Caco-2 (cell line): ENCODE measurements around the gene EFHC1. TPM values are rescaled to one million over a fixed set of nuclear protein-coding genes. Genes with fewer than 3 reads are reported as not detected.

ENCODE experiments used
- BruUV-seq: library from RNA; stranded (reverse); fragments of 400-500 nt; replicated peaks from 2 replicates; lab custom pipeline; 2021; lab: Mats Ljungman, UMichigan
- CTCF ChIA-PET: fragments of 300-600 bp; sonication (Branson Sonifier 250); formaldehyde crosslinking; loops from one replicate; lab custom pipeline; 2022; ENCODE audit warnings: antibody characterized with exemption; lab: Charles Lee
- POLR2A ChIA-PET: fragments of 300-600 bp; sonication (Branson Sonifier 250); formaldehyde crosslinking; loops from one replicate; lab custom pipeline; 2022; ENCODE audit warnings: antibody characterized with exemption; lab: Charles Lee
- DNase-seq, 2 experiments: peaks; one replicate each; pipeline versions ENCODE4 v3.0.0 to v3.0.0-alpha.2; 2020 to 2022
- H3K27me3 ChIP-seq: replicated peaks from 2 replicates; pipeline ENCODE4 v1.6.0; 2011; ENCODE audit warnings: low read length; ENCODE audit not compliant: control insufficient read depth, insufficient read depth
- H3K36me3 ChIP-seq: 2 replicates; pipeline ENCODE4 v1.5.1; 2011; ENCODE audit warnings: low read length; ENCODE audit not compliant: control insufficient read depth, insufficient read depth
- H3K4me1 ChIP-seq: fragments of 250-450 bp; sonication (Bioruptor Pico); 2 replicates; pipeline ENCODE4 v1.5.1; 2020; ENCODE audit warnings: mild to moderate bottlenecking
- H3K4me3 ChIP-seq: 2 replicates; pipeline ENCODE4 v1.5.1; 2011; ENCODE audit warnings: low read depth, mild to moderate bottlenecking, control low read depth, low read length
- H3K9me3 ChIP-seq: fragments of 250-450 bp; sonication (Bioruptor Pico); 2 replicates; pipeline ENCODE4 v1.5.1; 2020; ENCODE audit warnings: mild to moderate bottlenecking, moderate library complexity
- H3K27ac Mint-ChIP-seq: one replicate; pipeline ENCODE4 v1.8.0; 2022; ENCODE audit warnings: mixed read lengths; ENCODE audit not compliant: unreplicated experiment
- H3K27me3 Mint-ChIP-seq: one replicate; pipeline ENCODE4 v1.8.0; 2022; ENCODE audit warnings: mixed read lengths; ENCODE audit not compliant: insufficient read depth, unreplicated experiment
- H3K36me3 Mint-ChIP-seq: one replicate; pipeline ENCODE4 v1.8.0; 2022; ENCODE audit warnings: mild to moderate bottlenecking, mixed read lengths; ENCODE audit not compliant: insufficient read depth, unreplicated experiment
- H3K4me1 Mint-ChIP-seq: one replicate; pipeline ENCODE4 v1.8.0; 2022; ENCODE audit warnings: low read depth, mixed read lengths; ENCODE audit not compliant: unreplicated experiment
- H3K4me3 Mint-ChIP-seq: one replicate; pipeline ENCODE4 v1.8.0; 2022; ENCODE audit warnings: mild to moderate bottlenecking, moderate library complexity, mixed read lengths; ENCODE audit not compliant: unreplicated experiment
- H3K9me3 Mint-ChIP-seq: one replicate; pipeline ENCODE4 v1.8.0; 2022; ENCODE audit warnings: mixed read lengths; ENCODE audit not compliant: unreplicated experiment
- intact Hi-C: fragments of 100-400 bp; cut with micrococcal nuclease; formaldehyde crosslinking; loops from one replicate; pipeline ENCODE4 v1.10.0; 2022; ENCODE audit not compliant: unreplicated experiment
- total RNA-seq: library from RNA; stranded (reverse); gene quantifications from 2 replicates; pipeline ENCODE4 v1.2.3, GENCODE V29; 2022
- TF ChIP-seq, protein P1 (sequence below), 2 experiments: fragments of 200-600 bp in 1 of 2; IDR thresholded peaks; 1 replicate in 1 of 2; 2 replicates in 1 of 2; pipeline versions ENCODE4 v1.5.1 to v1.8.0; 2011 to 2022; ENCODE audit warnings: antibody characterized with exemption in 1 of 2, control low read depth in 1 of 2, inconsistent platforms in 1 of 2, low read depth in 1 of 2, low read length in 1 of 2, mild to moderate bottlenecking in 1 of 2, moderate library complexity in 1 of 2; ENCODE audit not compliant: insufficient read depth in 1 of 2, severe bottlenecking in 1 of 2, unreplicated experiment in 1 of 2

Gene EFHC1
- total RNA-seq, 1 experiment from 2014 or later: 14.6 TPM

DNA sequence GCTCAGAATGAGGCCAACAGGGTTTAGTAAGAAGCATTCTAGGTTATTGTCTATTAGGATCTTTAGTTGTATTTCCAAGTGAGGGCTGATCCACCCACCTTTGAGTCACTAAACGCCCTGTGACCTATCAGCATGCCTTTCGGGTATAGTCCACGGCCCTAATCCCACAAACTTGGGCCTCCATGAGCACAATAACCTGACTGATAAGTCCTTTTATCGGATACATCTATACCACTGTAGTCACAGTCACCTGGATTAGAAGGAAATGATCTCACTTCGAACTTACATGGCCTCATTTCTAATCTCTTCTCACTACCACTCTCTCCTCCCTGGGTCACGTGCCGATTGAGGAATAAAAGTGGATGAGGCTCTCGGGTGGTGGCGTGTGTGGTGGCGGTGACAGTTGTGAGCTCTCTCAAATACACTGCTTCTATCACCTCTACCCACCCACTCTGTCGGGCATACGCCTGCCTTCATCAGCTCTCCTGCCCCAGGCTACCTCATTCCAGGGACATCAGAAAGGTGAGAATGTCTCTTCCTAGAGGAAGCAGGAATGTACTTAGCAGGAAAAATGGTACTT lies 91.5 kb downstream of the EFHC1 start:
- Mint-ChIP-seq H3K36me3 (peaks cover 75% of the 10 kb centered on the region), H3K9me3 (no peaks in the 10 kb centered on the region), H3K27ac (no peak overlapping the region), H3K4me3 (no peak overlapping the region), H3K27me3 (no peaks in the 10 kb centered on the region), H3K4me1 (peaks cover 25% of the 10 kb centered on the region)
- no peaks in the 10 kb centered on the region for H3K27me3 ChIP-seq
- no peak for DNase-seq
- no peak overlapping the region for H3K4me3 ChIP-seq
- TF ChIP-seq, protein P1, sequence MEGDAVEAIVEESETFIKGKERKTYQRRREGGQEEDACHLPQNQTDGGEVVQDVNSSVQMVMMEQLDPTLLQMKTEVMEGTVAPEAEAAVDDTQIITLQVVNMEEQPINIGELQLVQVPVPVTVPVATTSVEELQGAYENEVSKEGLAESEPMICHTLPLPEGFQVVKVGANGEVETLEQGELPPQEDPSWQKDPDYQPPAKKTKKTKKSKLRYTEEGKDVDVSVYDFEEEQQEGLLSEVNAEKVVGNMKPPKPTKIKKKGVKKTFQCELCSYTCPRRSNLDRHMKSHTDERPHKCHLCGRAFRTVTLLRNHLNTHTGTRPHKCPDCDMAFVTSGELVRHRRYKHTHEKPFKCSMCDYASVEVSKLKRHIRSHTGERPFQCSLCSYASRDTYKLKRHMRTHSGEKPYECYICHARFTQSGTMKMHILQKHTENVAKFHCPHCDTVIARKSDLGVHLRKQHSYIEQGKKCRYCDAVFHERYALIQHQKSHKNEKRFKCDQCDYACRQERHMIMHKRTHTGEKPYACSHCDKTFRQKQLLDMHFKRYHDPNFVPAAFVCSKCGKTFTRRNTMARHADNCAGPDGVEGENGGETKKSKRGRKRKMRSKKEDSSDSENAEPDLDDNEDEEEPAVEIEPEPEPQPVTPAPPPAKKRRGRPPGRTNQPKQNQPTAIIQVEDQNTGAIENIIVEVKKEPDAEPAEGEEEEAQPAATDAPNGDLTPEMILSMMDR (IDR thresholded peaks at IDR 0.05; ENCODE audit: insufficient read depth in 1 of 2, low read depth in 1 of 2, low read length in 1 of 2, severe bottlenecking in 1 of 2, unreplicated experiment in 1 of 2): no peak
- no TSS peak for BruUV-seq
- H3K4me1 ChIP-seq: peaks cover 30% of the 10 kb centered on the region; the same call in 1 of the 2 replicates
- intact Hi-C loops: loop anchor here (5.0 kb wide), 1 partner anchor 56 kb away; no protein-coding TSS in a partner anchor
- CTCF ChIA-PET: no interaction called here
- H3K9me3 ChIP-seq: no peaks in the 10 kb centered on the region
- POLR2A ChIA-PET: no interaction called here
- peaks cover 6% of the 10 kb centered on the region for H3K36me3 ChIP-seq

GRCh38 chr6:52512199-52512598 lies 92.1 kb downstream of the EFHC1 start:
- CTCF ChIA-PET: no interaction called here
- Mint-ChIP-seq H3K27ac (no peak overlapping the region), H3K36me3 (peaks cover 73% of the 10 kb centered on the region), H3K4me3 (no peak overlapping the region), H3K9me3 (no peaks in the 10 kb centered on the region), H3K4me1 (peaks cover 25% of the 10 kb centered on the region), H3K27me3 (no peaks in the 10 kb centered on the region)
- H3K9me3 ChIP-seq: no peaks in the 10 kb centered on the region
- TF ChIP-seq, protein P1 (IDR thresholded peaks at IDR 0.05; ENCODE audit: insufficient read depth in 1 of 2, low read depth in 1 of 2, low read length in 1 of 2, severe bottlenecking in 1 of 2, unreplicated experiment in 1 of 2): no peak
- DNase-seq: no peak
- H3K27me3 ChIP-seq: no peaks in the 10 kb centered on the region
- H3K4me3 ChIP-seq: no peak overlapping the region
- no TSS peak for BruUV-seq
- H3K4me1 ChIP-seq: peaks cover 31% of the 10 kb centered on the region; the same call in 1 of the 2 replicates
- H3K36me3 ChIP-seq: peaks cover 6% of the 10 kb centered on the region
- intact Hi-C loops: loop anchor here (5.0 kb wide), 1 partner anchor 55 kb away; no protein-coding TSS in a partner anchor
- POLR2A ChIA-PET: no interaction called here

DNA sequence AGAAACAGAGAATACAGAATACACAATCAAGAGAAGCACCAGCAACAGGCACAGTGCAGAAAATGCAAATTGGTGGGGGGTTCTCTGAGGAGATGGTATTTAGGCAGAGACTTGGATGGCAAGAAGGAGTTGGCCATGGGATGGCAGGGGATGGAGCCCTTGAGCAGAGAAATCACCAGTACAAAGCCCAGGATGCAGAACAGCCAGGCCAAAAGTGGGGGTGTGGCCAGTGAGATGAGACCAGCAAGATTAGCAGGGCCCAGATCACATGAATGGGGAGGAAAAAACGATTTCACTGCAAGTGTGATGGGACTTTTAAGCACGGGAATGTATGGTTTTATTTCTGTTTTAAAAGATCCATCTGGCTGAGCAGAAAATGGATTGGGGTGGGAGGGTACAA lies 93.3 kb downstream of the EFHC1 start:
- Histone ChIP-seq H3K36me3 (peaks cover 5% of the 10 kb centered on the region), H3K4me3 (no peak overlapping the region), H3K27me3 (no peaks in the 10 kb centered on the region), H3K4me1 (peaks cover 40% of the 10 kb centered on the region), H3K9me3 (no peaks in the 10 kb centered on the region)
- intact Hi-C loops: loop anchor here (5.0 kb wide), 1 partner anchor 54 kb away; no protein-coding TSS in a partner anchor
- Mint-ChIP-seq H3K4me3 (no peak overlapping the region), H3K27me3 (no peaks in the 10 kb centered on the region), H3K27ac (no peak overlapping the region), H3K36me3 (peaks cover 66% of the 10 kb centered on the region), H3K4me1 (peaks cover 34% of the 10 kb centered on the region), H3K9me3 (no peaks in the 10 kb centered on the region)
- DNase-seq: no peak
- ChIA-PET POLR2A (no interaction called here), CTCF (no interaction called here)
- no TSS peak for BruUV-seq
- TF ChIP-seq, protein P1 (IDR thresholded peaks at IDR 0.05; ENCODE audit: insufficient read depth in 1 of 2, low read depth in 1 of 2, low read length in 1 of 2, severe bottlenecking in 1 of 2, unreplicated experiment in 1 of 2): no peak
